K562 (cell line): Measurements from ENCODE around the gene PSMD1. TPM values are rescaled to one million over a fixed set of nuclear protein-coding genes. Genes with fewer than 3 reads are reported as not detected.

Experiments used
- ATAC-seq: fragments of 200-7000 bp; cut with Tn5 transposase; 3 replicates; pipeline ENCODE4 v1.9.1; 2020; ENCODE audit warnings: moderate library complexity
- BruUV-seq: library from RNA; stranded (reverse); fragments of 400-500 nt; replicated peaks from 2 replicates; lab custom pipeline; 2021; lab: Mats Ljungman, UMichigan
- CTCF ChIA-PET: fragments of 300-600 bp; formaldehyde crosslinking; extraction: SDS; loops from one replicate; lab custom pipeline; 2021; ENCODE audit warnings: low intra/inter-chr PET ratio; lab: Yijun Ruan, JAX
- POLR2A ChIA-PET: fragments of 300-600, 350-650 bp; sonication (Branson Sonifier 250); formaldehyde crosslinking; extraction: SDS; loops from one replicate; lab custom pipeline; 2021; ENCODE audit warnings: antibody characterized with exemption, inconsistent platforms; lab: Yijun Ruan, JAX
- DNase-seq, 4 experiments: peaks; one replicate each; pipeline versions ENCODE4 v3.0.0 to v3.0.0-alpha.2; 2011 to 2018; ENCODE audit warnings: low spot score in 3 of 4, mixed read lengths in 3 of 4; ENCODE audit errors: extremely low read depth in 1 of 4
- FAIRE-seq: peaks from 2 replicates; lab custom pipeline; 2011; peaks lifted over from hg19 to GRCh38; lab: Jason Lieb, UNC
- H2AFZ ChIP-seq: 2 replicates; pipeline ENCODE4 v1.6.0; 2011; ENCODE audit warnings: low read depth, low read length, control low read depth, inconsistent platforms
- H3K27ac ChIP-seq: fragments of 200-600 bp; 3 replicates; pipeline ENCODE4 v1.8.0; 2011; ENCODE audit warnings: low read depth, mild to moderate bottlenecking, control low read depth, inconsistent platforms, low read length, moderate library complexity, mixed read lengths; ENCODE audit errors: extremely low read depth
- H3K27me3 ChIP-seq, 2 experiments: fragments of 300-600 bp in 1 of 2; 2 replicates in 1 of 2; 3 replicates in 1 of 2; pipeline versions ENCODE4 v1.6.0 to v1.8.0; 2011; ENCODE audit warnings: inconsistent platforms in 2 of 2, low read length in 2 of 2, mild to moderate bottlenecking in 1 of 2, mixed read lengths in 1 of 2, moderate library complexity in 1 of 2; ENCODE audit not compliant: control insufficient read depth in 2 of 2, insufficient read depth in 2 of 2
- H3K36me3 ChIP-seq: fragments of 300-600 bp; 3 replicates; pipeline ENCODE4 v1.8.0; 2011; ENCODE audit warnings: mild to moderate bottlenecking, low read length, inconsistent platforms; ENCODE audit not compliant: control insufficient read depth, insufficient read depth
- H3K4me1 ChIP-seq, 2 experiments: fragments of 200-600 bp in 1 of 2; replicated peaks in 1 of 2; 2 replicates in 1 of 2; 3 replicates in 1 of 2; pipeline versions ENCODE4 v1.5.1 to v1.8.0; 2011; ENCODE audit warnings: inconsistent platforms in 2 of 2, low read length in 2 of 2, mild to moderate bottlenecking in 1 of 2, mixed read lengths in 1 of 2, moderate library complexity in 1 of 2; ENCODE audit not compliant: control insufficient read depth in 2 of 2, insufficient read depth in 2 of 2
- H3K4me2 ChIP-seq: 2 replicates; pipeline ENCODE4 v1.6.1; 2011; ENCODE audit warnings: low read length, control low read depth, inconsistent platforms, mixed read lengths; ENCODE audit not compliant: insufficient read depth
- H3K4me3 ChIP-seq: fragments of 200-600 bp; sonication (generic), shearing (Covaris generic); 2 replicates; pipeline ENCODE4 v1.5.1; 2016; ENCODE audit warnings: control low read depth, inconsistent platforms
- H3K79me2 ChIP-seq: fragments of 200-600 bp; 3 replicates; pipeline ENCODE4 v1.8.0; 2011; ENCODE audit warnings: low read length, inconsistent platforms; ENCODE audit not compliant: control insufficient read depth, insufficient read depth
- H3K9ac ChIP-seq, 2 experiments: 2 replicates each; pipeline versions ENCODE4 v1.6.0 to v1.6.1; 2011; ENCODE audit warnings: low read depth in 2 of 2, low read length in 2 of 2, control low read depth in 1 of 2, inconsistent platforms in 1 of 2, mild to moderate bottlenecking in 1 of 2, mixed read lengths in 1 of 2; ENCODE audit not compliant: insufficient read depth in 1 of 2
- H3K9me1 ChIP-seq: one replicate; pipeline ENCODE4 v1.6.0; 2011; ENCODE audit warnings: inconsistent platforms, mild to moderate bottlenecking, low read length, moderate library complexity; ENCODE audit not compliant: control insufficient read depth, insufficient read depth
- H3K9me3 ChIP-seq: replicated peaks from 2 replicates; pipeline ENCODE4 v1.5.1; 2011; ENCODE audit warnings: low read depth, low read length, inconsistent platforms; ENCODE audit not compliant: control insufficient read depth, insufficient read depth
- H4K20me1 ChIP-seq: replicated peaks from 2 replicates; pipeline ENCODE4 v1.6.1; 2011; ENCODE audit warnings: low read length, inconsistent platforms, mixed read lengths; ENCODE audit not compliant: control insufficient read depth, insufficient read depth
- BCLAF1 ChIP-seq, 2 experiments: fragments of 450-650 bp in 1 of 2; IDR thresholded peaks; 2 replicates each; pipeline ENCODE4 v1.6.1; 2011 to 2017; ENCODE audit warnings: low read depth in 2 of 2, antibody characterized with exemption in 1 of 2, borderline replicate concordance in 1 of 2, low read length in 1 of 2, mild to moderate bottlenecking in 1 of 2, mixed read lengths in 1 of 2; ENCODE audit not compliant: control insufficient read depth in 1 of 2
- C11orf30 ChIP-seq: fragments of 450-650 bp; IDR thresholded peaks from 2 replicates; pipeline ENCODE4 v1.6.1; 2016; ENCODE audit warnings: low read depth, mild to moderate bottlenecking
- HDAC8 ChIP-seq: fragments of 450-650 bp; IDR thresholded peaks from 2 replicates; pipeline ENCODE4 v1.6.1; 2016; ENCODE audit warnings: mild to moderate bottlenecking, missing genetic modification characterization, moderate library complexity, missing compliant biosample characterization
- MAFF ChIP-seq: IDR thresholded peaks from 2 replicates; pipeline ENCODE4 v1.6.1; 2012; ENCODE audit warnings: low read length, improper control_type of control experiment
- MAFK ChIP-seq: IDR thresholded peaks from 2 replicates; pipeline ENCODE4 v1.6.1; 2011; ENCODE audit warnings: low read length, improper control_type of control experiment
- NBN ChIP-seq: fragments of 450-650 bp; IDR thresholded peaks from 2 replicates; pipeline ENCODE4 v1.6.1; 2016; ENCODE audit warnings: low read depth, mild to moderate bottlenecking
- RBBP5 ChIP-seq: fragments of 200-600 bp; sonication (generic); IDR thresholded peaks from 2 replicates; pipeline ENCODE4 v1.6.1; 2012; ENCODE audit warnings: borderline replicate concordance, mild to moderate bottlenecking, low read length, control low read depth, inconsistent platforms; ENCODE audit not compliant: insufficient read depth, poor library complexity, severe bottlenecking
- RNF219 ChIP-seq: fragments of 250-450 bp; sonication (Bioruptor Pico); IDR thresholded peaks from 2 replicates; pipeline ENCODE4 v1.5.0; 2022; ENCODE audit warnings: mild to moderate bottlenecking
- SRSF9 ChIP-seq: fragments of 200-400 bp; formaldehyde crosslinking; IDR thresholded peaks from 2 replicates; pipeline ENCODE4 v1.6.1; 2017; ENCODE audit warnings: low read depth, low read length, borderline replicate concordance
- TCF7L2 ChIP-seq: fragments of 150-350 bp; IDR thresholded peaks from 2 replicates; pipeline ENCODE4 v1.6.1; 2016; ENCODE audit warnings: low read depth, mild to moderate bottlenecking, low read length, moderate library complexity
- ZBTB49 ChIP-seq: sonication (generic); formaldehyde crosslinking; IDR thresholded peaks from 2 replicates; pipeline ENCODE4 v1.8.0; 2022; ENCODE audit warnings: missing genetic modification reagents, mild to moderate bottlenecking, borderline replicate concordance
- ZNF280B ChIP-seq: fragments of 250-450 bp; sonication (Bioruptor Pico); IDR thresholded peaks from 2 replicates; pipeline ENCODE4 v1.5.1; 2021; ENCODE audit warnings: mild to moderate bottlenecking
- ZNF3 ChIP-seq: fragments of 250-450 bp; sonication (Bioruptor Pico); IDR thresholded peaks from 2 replicates; pipeline ENCODE4 v1.5.0; 2021; ENCODE audit warnings: mild to moderate bottlenecking, moderate library complexity
- ZNF316 ChIP-seq: fragments of 450-650 bp; IDR thresholded peaks from 2 replicates; pipeline ENCODE4 v1.6.1; 2016
- WGBS: fragments of 100-300 bp; shearing (Covaris generic); methylation state at CpG from one replicate; pipeline ENCODE4 v1.1.6; 2016; ENCODE audit warnings: low coverage, mixed read lengths; ENCODE audit not compliant: insufficient coverage; ENCODE audit errors: missing lambda C conversion rate; 5-methylcytosine and 5-hydroxymethylcytosine counted together
- in situ Hi-C: fragments of 300-500 bp; cut with MboI; formaldehyde crosslinking; loops from 4 replicates; pipeline ENCODE4 v1.15.0; 2018; ENCODE audit warnings: inconsistent platforms, mixed read lengths
- intact Hi-C: fragments of 100-400 bp; cut with micrococcal nuclease; formaldehyde crosslinking; loops from 2 replicates; pipeline ENCODE4 v1.14.2; 2022
- polyA plus RNA-seq, 8 experiments: library from polyadenylated mRNA; depleted of rRNA in 4 of 8; stranded (reverse) in 5 of 8; unstranded in 3 of 8; fragments of >200 nt; fragmentation: Nextera tagmentation in 2 of 8; fragmentation: Illumina TruSeq in 1 of 8; extraction: Ambion mirVana in 2 of 8; extraction: Trizol in 1 of 8; gene quantifications; 2 replicates each; pipeline versions ENCODE4 v1.2.1 to v1.2.3, GENCODE V29; 2011 to 2014; ENCODE audit warnings: inconsistent platforms in 1 of 8, missing spikeins in 1 of 8
- total RNA-seq, 7 experiments: library from RNA; depleted of rRNA in 6 of 7; stranded (reverse); fragments of >200 nt in 6 of 7; fragmentation: Illumina TruSeq in 2 of 7; extraction: Trizol in 2 of 7; gene quantifications; 2 replicates each; pipeline versions ENCODE4 v1.2.1 to v1.2.3, GENCODE V29; 2011 to 2021; ENCODE audit warnings: low replicate concordance in 1 of 7

PSMD1 gene
- total and polyA plus RNA-seq, 9 of the 15 experiments (the other 6 are each of a cell fraction or from before 2014, with no cell fraction given), result 100 to 257 (median 147) TPM

GRCh38 chr2:231203087-231203486 lies 146.4 kb downstream of the PSMD1 start:
- no peaks in the 10 kb centered on the region for H3K79me2 ChIP-seq
- intact Hi-C loops, result no loop called here
- no peak overlapping the region for H3K4me2 ChIP-seq
- CTCF ChIA-PET, result no interaction called here
- in situ Hi-C loops, result no loop called here
- ATAC-seq (no peak), FAIRE-seq (no peak), DNase-seq (no peak)
- H3K9ac ChIP-seq, result no peak overlapping the region
- H3K4me3 ChIP-seq, result no peak overlapping the region
- no peaks in the 10 kb centered on the region for H3K36me3 ChIP-seq
- 36% methylated on average over 4 of the region's 7 CpGs for WGBS
- no peaks in the 10 kb centered on the region for H3K27me3 ChIP-seq
- no peak overlapping the region for H2AFZ ChIP-seq
- POLR2A ChIA-PET, result interaction anchor here (0.7 kb wide), 1 partner anchor 261 kb away, joined by 3 read pairs; no protein-coding TSS in a partner anchor
- H3K4me1 ChIP-seq, result peaks cover 8 to 21% of the 10 kb centered on the region in 2 experiments; a peak in 4 of 5 replicates
- H3K9me3 ChIP-seq, result no peaks in the 10 kb centered on the region
- no peak overlapping the region for H3K27ac ChIP-seq
- peaks cover 3% of the 10 kb centered on the region for H3K9me1 ChIP-seq
- H4K20me1 ChIP-seq, result no peaks in the 10 kb centered on the region
- no TSS peak for BruUV-seq
- TF ChIP-seq HDAC8 (tag), result no peak
- TF ChIP-seq NBN, result no peak
- TF ChIP-seq SRSF9, result no peak
- TF ChIP-seq RBBP5, result no peak
- peak; percentile 91 for TF ChIP-seq ZNF316
- no peak for TF ChIP-seq ZNF3 (CRISPR knock-in tag)
- no peak for TF ChIP-seq BCLAF1 (IDR thresholded peaks at IDR 0.05; ENCODE audit: borderline replicate concordance in 1 of 2, control insufficient read depth in 1 of 2, low read depth in 2 of 2, low read length in 1 of 2)
- TF ChIP-seq TCF7L2, result no peak
- peak; percentile 82 for TF ChIP-seq MAFF
- TF ChIP-seq RNF219 (CRISPR knock-in tag), result no peak
- peak; percentile 82 for TF ChIP-seq MAFK
- peak; percentile 85 for TF ChIP-seq C11orf30
- no peak for TF ChIP-seq ZBTB49 (CRISPR knock-in tag)
- TF ChIP-seq ZNF280B, result no peak
